Activated CD4-positive, alpha-beta T cell treated with anti-CD3 and anti-CD28 coated beads, Interleukin-2, amount 50 U/mL, for 4 hours (primary cell): ENCODE results near the gene DCAKD.

Experiments used
- DNase-seq, 2 experiments: peaks; one replicate each; pipeline ENCODE4 v3.0.0-alpha.2; 2020

The DCAKD gene

GRCh38 chr17:44998646-44999045 lies 52.8 kb downstream of the DCAKD start:
- DNase-seq: no peak

- DNase-seq: no peak
Observed at GRCh38 chr17:44997733-44998520, 53.5 kb downstream of the DCAKD start.

- no peak for DNase-seq
Observed at GRCh38 chr17:44996304-44996703, 55.1 kb downstream of the DCAKD start.

- DNase-seq: no peak
Observed at GRCh38 chr17:44995436-44996001, 55.9 kb downstream of the DCAKD start.

- no peak for DNase-seq
Observed at GRCh38 chr17:44992242-44992939, 59.0 kb downstream of the DCAKD start.

- no peak for DNase-seq
Observed at GRCh38 chr17:44990994-44991393, 60.4 kb downstream of the DCAKD start.

- DNase-seq: no peak
Observed at GRCh38 chr17:44989552-44990138, 61.8 kb downstream of the DCAKD start.

- no peak for DNase-seq
Observed at GRCh38 chr17:44988044-44988942, 63.1 kb downstream of the DCAKD start.

GRCh38 chr17:44983563-44983962 lies 67.9 kb downstream of the DCAKD start:
- DNase-seq: no peak

GRCh38 chr17:44982113-44982702 lies 69.2 kb downstream of the DCAKD start:
- DNase-seq: no peak

GRCh38 chr17:44981221-44981968 lies 70.0 kb downstream of the DCAKD start:
- DNase-seq: no peak

- DNase-seq: no peak
Observed at GRCh38 chr17:44979426-44979995, 71.9 kb downstream of the DCAKD start.

GRCh38 chr17:44978807-44979206 lies 72.6 kb downstream of the DCAKD start:
- no peak for DNase-seq

GRCh38 chr17:44977814-44978550 lies 73.5 kb downstream of the DCAKD start:
- no peak for DNase-seq

GRCh38 chr17:44977065-44977464 lies 74.4 kb downstream of the DCAKD start:
- DNase-seq: no peak

- DNase-seq: no peak
Observed at GRCh38 chr17:44976206-44976605, 75.2 kb downstream of the DCAKD start.
